Measurements from ENCODE around the gene TLE6. TPM values are rescaled to one million over a fixed set of nuclear protein-coding genes. Genes with fewer than 3 reads are reported as not detected.
"Not testable (repeated sequence)": the region's sequence is repeated elsewhere in the genome, so short reads cannot be mapped to it uniquely, and the experiment has no call there.

Gene TLE6
- total RNA-seq, 4 donors from 2014 or later, result 0.44 to 13.5 (median 2.7) TPM

DNA sequence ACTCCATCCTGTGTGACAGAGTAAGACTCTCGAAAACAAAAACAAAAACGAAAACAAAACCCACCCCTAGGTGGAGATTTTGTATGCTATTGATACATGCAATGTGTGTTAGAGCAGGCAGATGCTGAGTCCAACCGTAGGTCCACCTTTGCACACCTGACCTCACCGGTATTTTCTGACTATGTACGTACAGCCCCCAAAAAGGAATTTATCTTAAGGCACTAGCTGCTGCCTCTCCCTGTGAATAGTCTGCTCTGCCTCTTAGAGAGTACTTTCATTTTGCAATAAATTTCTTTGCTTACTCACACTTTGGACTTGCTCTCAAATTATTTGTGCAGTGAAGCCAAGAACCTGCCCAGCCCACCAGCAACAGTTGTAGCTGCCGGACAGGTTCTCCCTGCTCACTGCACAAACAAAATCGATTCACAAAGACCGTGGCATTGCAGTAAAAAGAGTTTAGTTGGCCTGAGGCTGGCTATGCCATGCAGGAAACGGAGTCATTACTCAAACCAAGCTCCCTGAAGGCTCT is 24.3 kb upstream of the TLE6 start:
- no peak for TF ChIP-seq EP300 (IDR thresholded peaks at IDR 0.05)
- TF ChIP-seq POLR2A (IDR thresholded peaks at IDR 0.05), result no peak
- TF ChIP-seq, protein P1, sequence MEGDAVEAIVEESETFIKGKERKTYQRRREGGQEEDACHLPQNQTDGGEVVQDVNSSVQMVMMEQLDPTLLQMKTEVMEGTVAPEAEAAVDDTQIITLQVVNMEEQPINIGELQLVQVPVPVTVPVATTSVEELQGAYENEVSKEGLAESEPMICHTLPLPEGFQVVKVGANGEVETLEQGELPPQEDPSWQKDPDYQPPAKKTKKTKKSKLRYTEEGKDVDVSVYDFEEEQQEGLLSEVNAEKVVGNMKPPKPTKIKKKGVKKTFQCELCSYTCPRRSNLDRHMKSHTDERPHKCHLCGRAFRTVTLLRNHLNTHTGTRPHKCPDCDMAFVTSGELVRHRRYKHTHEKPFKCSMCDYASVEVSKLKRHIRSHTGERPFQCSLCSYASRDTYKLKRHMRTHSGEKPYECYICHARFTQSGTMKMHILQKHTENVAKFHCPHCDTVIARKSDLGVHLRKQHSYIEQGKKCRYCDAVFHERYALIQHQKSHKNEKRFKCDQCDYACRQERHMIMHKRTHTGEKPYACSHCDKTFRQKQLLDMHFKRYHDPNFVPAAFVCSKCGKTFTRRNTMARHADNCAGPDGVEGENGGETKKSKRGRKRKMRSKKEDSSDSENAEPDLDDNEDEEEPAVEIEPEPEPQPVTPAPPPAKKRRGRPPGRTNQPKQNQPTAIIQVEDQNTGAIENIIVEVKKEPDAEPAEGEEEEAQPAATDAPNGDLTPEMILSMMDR (IDR thresholded peaks at IDR 0.05), result no peak
- Histone ChIP-seq H3K4me3 (no peak overlapping the region), H3K9me3 (no peaks in the 10 kb centered on the region), H3K4me1 (peaks cover 3 to 12% (median 11%) of the 10 kb centered on the region in 4 donors), H3K36me3 (no peaks in the 10 kb centered on the region), H3K27me3 (no peaks in the 10 kb centered on the region), H3K27ac (no peak overlapping the region)
- WGBS, 2 donors, result 56 to 63% methylated on average over 9 of the region's 9 CpGs
- no peak for DNase-seq (ENCODE audit: low spot score in 2 of 2)

DNA sequence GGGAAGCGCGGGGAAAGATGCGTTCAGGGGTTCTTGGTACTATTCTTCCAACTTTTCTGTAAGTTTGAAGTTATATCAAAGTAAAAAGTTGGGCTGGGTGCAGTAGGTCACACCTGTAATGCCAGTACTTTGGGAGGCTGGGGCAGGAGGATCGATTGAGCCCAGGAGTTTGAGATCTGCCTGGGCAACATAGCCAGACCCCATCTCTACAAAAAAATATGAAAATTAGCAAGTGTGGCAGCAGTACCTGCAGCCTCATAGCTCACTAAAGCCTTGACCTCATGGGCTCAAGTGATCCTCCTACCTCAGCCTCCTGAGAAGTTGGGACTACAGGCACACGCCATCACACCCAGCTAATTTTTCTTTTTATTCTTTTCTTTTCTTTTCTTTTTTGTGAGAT is 20.2 kb upstream of the TLE6 start:
- Histone ChIP-seq H3K36me3 (no peaks in the 10 kb centered on the region), H3K4me1 (peaks cover 0 to 5% (median 0%) of the 10 kb centered on the region in 4 donors), H3K27ac (no peak overlapping the region), H3K4me3 (no peak overlapping the region), H3K9me3 (no peaks in the 10 kb centered on the region), H3K27me3 (no peaks in the 10 kb centered on the region)
- no peak for DNase-seq (ENCODE audit: low spot score in 2 of 2)
- TF ChIP-seq EP300 (IDR thresholded peaks at IDR 0.05) (no peak), POLR2A (IDR thresholded peaks at IDR 0.05) (no peak)
- TF ChIP-seq, protein P1 (IDR thresholded peaks at IDR 0.05), result no peak
- 90 to 93% methylated on average over 5 of the region's 5 CpGs for WGBS, 2 donors

DNA sequence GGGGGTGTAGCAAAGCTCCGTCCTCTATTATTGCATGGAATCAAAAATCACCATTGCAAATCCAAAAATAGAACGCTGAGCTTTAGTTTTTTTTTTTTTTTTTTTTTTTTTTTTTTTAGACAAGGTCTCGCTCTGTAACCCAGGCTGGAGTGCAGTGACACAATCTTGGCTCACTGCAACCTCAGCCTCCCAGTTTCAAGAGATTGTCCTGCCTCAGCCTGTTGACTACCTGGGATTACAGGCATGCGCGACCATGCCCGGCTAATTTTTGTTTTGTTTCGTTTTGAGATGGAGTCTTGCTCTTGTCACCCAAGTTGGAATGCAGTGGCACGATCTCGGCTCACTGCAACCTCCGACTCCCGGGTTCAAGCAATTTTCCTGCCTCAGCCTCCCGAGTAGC is 17.2 kb upstream of the TLE6 start:
- Histone ChIP-seq H3K27me3 (no peaks in the 10 kb centered on the region), H3K27ac (no peak overlapping the region), H3K36me3 (no peaks in the 10 kb centered on the region), H3K4me3 (no peak overlapping the region), H3K4me1 (peaks cover 0 to 10% (median 0%) of the 10 kb centered on the region in 4 donors), H3K9me3 (no peaks in the 10 kb centered on the region)
- DNase-seq (ENCODE audit: low spot score in 2 of 2), result no peak
- TF ChIP-seq, protein P1 (IDR thresholded peaks at IDR 0.05), result no peak
- TF ChIP-seq EP300 (IDR thresholded peaks at IDR 0.05), result no peak
- TF ChIP-seq POLR2A (IDR thresholded peaks at IDR 0.05), result no peak
- WGBS, 2 donors, result 77 to 82% methylated on average over 12 of the region's 12 CpGs

DNA sequence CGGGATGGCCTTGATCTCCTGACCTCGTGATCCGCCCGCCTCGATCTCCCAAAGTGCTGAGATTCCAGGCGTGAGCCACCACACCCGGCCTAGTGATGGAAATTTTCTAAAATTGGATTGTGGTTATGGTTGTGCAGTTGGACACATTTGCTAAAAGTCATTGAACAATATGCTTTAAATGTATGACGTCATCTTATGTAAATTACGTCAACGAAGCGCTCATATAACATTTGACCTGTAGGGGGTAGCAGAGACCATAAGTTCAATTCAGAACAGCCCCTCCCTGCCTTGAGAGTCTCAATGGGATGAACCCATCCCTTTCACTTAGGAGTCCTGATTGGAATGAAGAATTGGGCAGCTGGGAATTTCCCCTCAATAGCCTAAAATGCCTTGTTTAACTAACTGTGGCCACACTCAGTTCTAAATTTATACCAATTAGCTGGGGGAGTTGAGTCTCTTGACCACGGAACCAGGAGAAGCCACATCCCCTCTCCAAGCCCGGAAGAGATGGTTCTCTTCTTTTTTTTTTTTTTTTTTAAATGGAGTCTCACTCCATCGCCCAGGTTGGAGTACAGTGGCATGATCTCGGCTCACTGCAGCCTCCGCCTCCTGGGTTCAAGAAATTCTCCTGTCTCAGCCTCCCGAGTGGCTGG is 15.2 kb upstream of the TLE6 start:
- WGBS, 2 donors, result 31 to 36% methylated on average over 17 of the region's 17 CpGs
- Histone ChIP-seq H3K27me3 (no peaks in the 10 kb centered on the region), H3K9me3 (no peaks in the 10 kb centered on the region), H3K4me3 (peak overlapping the region in 1 of 4 donors; percentile 22), H3K36me3 (no peaks in the 10 kb centered on the region), H3K4me1 (peaks cover 0 to 10% (median 0%) of the 10 kb centered on the region in 4 donors), H3K27ac (peak overlapping the region in 1 of 4 donors; percentile 36)
- TF ChIP-seq EP300 (IDR thresholded peaks at IDR 0.05), result peak in 1 of 2 donors; percentile 66
- no peak for TF ChIP-seq POLR2A (IDR thresholded peaks at IDR 0.05)
- TF ChIP-seq, protein P1 (IDR thresholded peaks at IDR 0.05), result peak; percentile 66 to 94 (median 70)
- peak in 1 of 2 donors; percentile 95 for DNase-seq (ENCODE audit: low spot score in 2 of 2)

DNA sequence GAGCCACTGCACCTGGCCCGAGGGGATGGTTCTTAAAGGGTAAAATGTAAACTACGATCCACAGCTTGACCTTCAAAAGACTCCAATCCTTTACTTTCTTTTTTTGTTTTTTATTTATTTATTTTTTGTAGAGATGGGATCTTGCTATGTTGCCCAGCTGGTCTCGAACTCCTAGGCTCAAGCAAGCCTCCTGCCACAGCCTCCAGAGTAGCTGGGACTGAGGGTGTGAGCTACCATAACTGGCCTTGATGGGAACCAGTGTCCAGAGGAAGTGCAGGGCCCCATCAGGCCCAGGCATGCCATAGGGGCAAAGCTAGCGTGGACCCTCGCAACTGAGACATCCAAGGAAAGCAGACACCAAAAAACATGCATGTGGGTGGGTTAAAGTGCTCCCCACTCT is 14.2 kb upstream of the TLE6 start:
- no peaks in the 10 kb centered on the region for H3K36me3 ChIP-seq
- no peak overlapping the region for H3K27ac ChIP-seq
- WGBS, 2 donors, result 93 to 96% methylated on average over 5 of the region's 5 CpGs
- no peaks in the 10 kb centered on the region for H3K9me3 ChIP-seq
- no peak overlapping the region for H3K4me3 ChIP-seq
- no peaks in the 10 kb centered on the region for H3K27me3 ChIP-seq
- DNase-seq (ENCODE audit: low spot score in 2 of 2), result no peak
- TF ChIP-seq, protein P1 (IDR thresholded peaks at IDR 0.05), result no peak
- TF ChIP-seq POLR2A (IDR thresholded peaks at IDR 0.05) (no peak), EP300 (IDR thresholded peaks at IDR 0.05) (no peak)
- peaks cover 0 to 11% (median 0%) of the 10 kb centered on the region in 4 donors for H3K4me1 ChIP-seq

DNA sequence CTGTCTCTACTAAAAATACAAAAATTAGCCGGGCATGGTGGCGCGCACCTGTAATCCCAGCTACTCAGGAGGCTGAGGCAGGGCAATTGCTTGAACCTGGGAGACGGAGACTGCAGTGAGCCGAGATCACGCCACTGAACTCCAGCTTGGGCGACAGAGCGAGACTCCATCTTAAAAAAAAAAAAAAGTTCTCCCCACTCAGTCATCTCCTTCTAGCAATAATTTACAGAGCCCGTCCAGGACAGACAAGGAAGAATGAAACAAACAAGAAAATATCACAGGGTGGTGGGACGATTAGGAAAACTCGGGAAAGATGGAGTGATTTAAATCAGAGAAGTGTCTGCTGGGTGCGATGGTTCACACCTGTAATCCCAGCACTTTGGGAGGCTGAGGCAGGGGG is 13.7 kb upstream of the TLE6 start:
- DNase-seq (ENCODE audit: low spot score in 2 of 2); H3K9me3 ChIP-seq; H3K27me3 ChIP-seq; H3K4me3 ChIP-seq; H3K27ac ChIP-seq; H3K36me3 ChIP-seq: not testable (repeated sequence)
- WGBS, 2 donors, result 82 to 86% methylated on average over 12 of the region's 12 CpGs
- H3K4me1 ChIP-seq, result peaks cover 0 to 16% (median 3%) of the 10 kb centered on the region in 4 donors

All from tibial nerve (tissue), 4 donors.